Liver (tissue), 9 donors: ENCODE measurements around the gene RAB13. TPM values are rescaled to one million over a fixed set of nuclear protein-coding genes. Genes with fewer than 3 reads are reported as not detected.

Experiments
- DNase-seq: peaks from one replicate; pipeline ENCODE4 v3.0.0-alpha.2; 2017; ENCODE audit warnings: low spot score
- H3K27ac ChIP-seq, 2 donors: one replicate each; pipeline ENCODE4 v1.7.0; 2013; ENCODE audit warnings: inconsistent platforms in 2 of 2, low read length in 2 of 2, control low read depth in 1 of 2, low read depth in 1 of 2, mild to moderate bottlenecking in 1 of 2
- H3K27me3 ChIP-seq, 4 donors: one replicate each; pipeline versions ENCODE4 v1.6.1 to v1.7.0; 2013; ENCODE audit warnings: low read length in 3 of 4, inconsistent platforms in 1 of 4, mild to moderate bottlenecking in 1 of 4, moderate library complexity in 1 of 4; ENCODE audit not compliant: control insufficient read depth in 4 of 4, insufficient read depth in 4 of 4
- H3K36me3 ChIP-seq, 4 donors: one replicate each; pipeline versions ENCODE4 v1.6.1 to v1.7.0; 2013; ENCODE audit warnings: low read length in 3 of 4, mild to moderate bottlenecking in 3 of 4, low read depth in 1 of 4, moderate library complexity in 1 of 4; ENCODE audit not compliant: control insufficient read depth in 4 of 4, insufficient read depth in 3 of 4
- H3K4me1 ChIP-seq, 4 donors: one replicate each; pipeline versions ENCODE4 v1.6.1 to v1.7.0; 2013; ENCODE audit warnings: low read length in 3 of 4, mild to moderate bottlenecking in 3 of 4, moderate library complexity in 1 of 4; ENCODE audit not compliant: control insufficient read depth in 4 of 4, insufficient read depth in 4 of 4
- H3K4me3 ChIP-seq, 3 donors: one replicate each; pipeline versions ENCODE4 v1.6.1 to v1.7.0; 2013; ENCODE audit warnings: low read length in 3 of 3, control low read depth in 1 of 3, low read depth in 1 of 3, mild to moderate bottlenecking in 1 of 3
- H3K9ac ChIP-seq, 2 donors: one replicate each; pipeline ENCODE4 v1.7.0; 2013; ENCODE audit warnings: low read length in 2 of 2, mild to moderate bottlenecking in 2 of 2, moderate library complexity in 2 of 2, control low read depth in 1 of 2, low read depth in 1 of 2
- H3K9me3 ChIP-seq, 4 donors: one replicate each; pipeline versions ENCODE4 v1.6.1 to v1.7.0; 2013; ENCODE audit warnings: low read length in 3 of 4; ENCODE audit not compliant: control insufficient read depth in 4 of 4
- EGR1 ChIP-seq, 2 donors: IDR thresholded peaks; 2 replicates each; pipeline ENCODE4 v1.6.1; 2016 to 2018; ENCODE audit warnings: antibody characterized with exemption in 2 of 2, low read depth in 2 of 2
- FOXA1 ChIP-seq: IDR thresholded peaks from 2 replicates; pipeline ENCODE4 v1.6.1; 2016; ENCODE audit warnings: antibody characterized with exemption
- FOXA2 ChIP-seq: IDR thresholded peaks from 2 replicates; pipeline ENCODE4 v1.6.1; 2016; ENCODE audit warnings: antibody characterized with exemption
- GABPA ChIP-seq, 2 donors: IDR thresholded peaks in 1 of 2; conservative IDR thresholded peaks in 1 of 2; 2 replicates each; pipeline ENCODE4 v1.6.1; 2016; ENCODE audit warnings: antibody characterized with exemption in 2 of 2, mild to moderate bottlenecking in 1 of 2, moderate library complexity in 1 of 2
- HNF4A ChIP-seq, 2 donors: conservative IDR thresholded peaks; 2 replicates each; pipeline ENCODE4 v1.6.1; 2016; ENCODE audit warnings: antibody characterized with exemption in 2 of 2, mild to moderate bottlenecking in 2 of 2
- HNF4G ChIP-seq: IDR thresholded peaks from 2 replicates; pipeline ENCODE4 v1.6.1; 2016; ENCODE audit warnings: antibody characterized with exemption
- NR2F2 ChIP-seq: IDR thresholded peaks from 2 replicates; pipeline ENCODE4 v1.6.1; 2016; ENCODE audit warnings: antibody characterized with exemption
- RXRA ChIP-seq, 2 donors: IDR thresholded peaks; 2 replicates each; pipeline ENCODE4 v1.6.1; 2017 to 2018; ENCODE audit warnings: antibody characterized with exemption in 2 of 2, mild to moderate bottlenecking in 1 of 2
- SP1 ChIP-seq: IDR thresholded peaks from 2 replicates; pipeline ENCODE4 v1.6.1; 2018; ENCODE audit warnings: antibody characterized with exemption, mild to moderate bottlenecking
- TAF1 ChIP-seq: conservative IDR thresholded peaks from 2 replicates; pipeline ENCODE4 v1.6.1; 2016; ENCODE audit warnings: antibody characterized with exemption, mild to moderate bottlenecking
- YY1 ChIP-seq: IDR thresholded peaks from 2 replicates; pipeline ENCODE4 v1.6.1; 2016; ENCODE audit warnings: antibody characterized with exemption, mild to moderate bottlenecking
- WGBS: extraction: QIAGEN DNeasy Blood & Tissue Kit; methylation state at CpG from one replicate; pipeline ENCODE4 v1.1.7; 2013; 5-methylcytosine and 5-hydroxymethylcytosine counted together
- polyA plus RNA-seq, 2 donors: library from polyadenylated mRNA; stranded (reverse) in 1 of 2; unstranded in 1 of 2; fragments of 200-250 nt in 1 of 2; fragments of >200 nt in 1 of 2; fragmentation: Nextera tagmentation in 1 of 2; extraction: Ambion mirVana in 1 of 2; gene quantifications; one replicate each; pipeline versions ENCODE4 v1.2.1 to v1.2.3, GENCODE V29; 2013 to 2015
- total RNA-seq, 2 donors: library from RNA; depleted of rRNA; stranded (reverse); fragments of >200 nt; gene quantifications; one replicate each; pipeline ENCODE4 v1.2.3, GENCODE V29; 2014
- TF ChIP-seq, protein P1 (sequence below): IDR thresholded peaks from 2 replicates; pipeline ENCODE4 v1.6.1; 2016; ENCODE audit warnings: antibody characterized with exemption
- TF ChIP-seq, protein P2 (sequence below): IDR thresholded peaks from 2 replicates; pipeline ENCODE4 v1.6.1; 2016; ENCODE audit warnings: antibody characterized with exemption
- TF ChIP-seq, protein P3 (sequence below): fragments of 150-350 bp; IDR thresholded peaks from 2 replicates; pipeline ENCODE4 v1.5.1; 2017; ENCODE audit warnings: improper control_type of control experiment, low read depth, low read length; ENCODE audit not compliant: missing input control
- TF ChIP-seq, protein P4 (sequence below): IDR thresholded peaks from 2 replicates; pipeline ENCODE4 v1.6.1; 2016; ENCODE audit warnings: antibody characterized with exemption
- TF ChIP-seq, protein P5 (sequence below): IDR thresholded peaks from 2 replicates; pipeline ENCODE4 v1.6.1; 2016; ENCODE audit warnings: antibody characterized with exemption, mild to moderate bottlenecking
- donor health status: healthy.
- donor health status: healthy.
- donor health status: healthy.
- donor health status: healthy.
- donor health status: healthy.

The RAB13 gene
- total and polyA plus RNA-seq, 4 donors, result 18.0 to 72.9 (median 32.5) TPM

DNA sequence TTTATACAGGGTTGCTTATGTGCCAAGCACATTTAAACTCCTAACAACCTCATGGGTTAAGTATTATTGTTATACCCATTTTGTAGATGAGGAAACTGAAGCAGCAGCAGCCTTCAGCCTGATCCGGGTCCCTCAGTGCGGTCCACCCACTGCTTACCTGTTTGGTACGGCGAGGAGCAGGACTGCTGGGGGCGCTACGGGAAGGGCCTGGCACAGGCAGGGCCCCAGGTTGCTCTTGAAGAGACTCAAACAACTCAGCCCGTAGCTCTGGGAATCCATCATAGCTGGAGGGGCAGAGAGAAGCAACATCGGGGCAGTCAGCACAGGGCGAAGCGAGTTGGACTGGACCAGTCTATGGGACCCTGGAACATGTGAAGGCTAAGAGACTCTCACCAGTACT, 48.8 kb downstream of the RAB13 start:
- Histone ChIP-seq H3K4me3 (no peak overlapping the region), H3K9ac (no peak overlapping the region), H3K36me3 (peaks cover 9 to 83% (median 49%) of the 10 kb centered on the region in 4 donors), H3K9me3 (no peaks in the 10 kb centered on the region), H3K27me3 (no peaks in the 10 kb centered on the region), H3K27ac (no peak overlapping the region), H3K4me1 (no peaks in the 10 kb centered on the region)
- DNase-seq, result no peak
- TF ChIP-seq TAF1, result no peak
- TF ChIP-seq, protein P1, sequence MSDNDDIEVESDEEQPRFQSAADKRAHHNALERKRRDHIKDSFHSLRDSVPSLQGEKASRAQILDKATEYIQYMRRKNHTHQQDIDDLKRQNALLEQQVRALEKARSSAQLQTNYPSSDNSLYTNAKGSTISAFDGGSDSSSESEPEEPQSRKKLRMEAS, result no peak
- no peak for TF ChIP-seq FOXA1
- no peak for TF ChIP-seq GABPA (IDR thresholded peaks at IDR 0.05 in 1 of 2, conservative IDR thresholded peaks at IDR 0.05 in 1 of 2)
- TF ChIP-seq RXRA (IDR thresholded peaks at IDR 0.05), result no peak
- TF ChIP-seq, protein P2, sequence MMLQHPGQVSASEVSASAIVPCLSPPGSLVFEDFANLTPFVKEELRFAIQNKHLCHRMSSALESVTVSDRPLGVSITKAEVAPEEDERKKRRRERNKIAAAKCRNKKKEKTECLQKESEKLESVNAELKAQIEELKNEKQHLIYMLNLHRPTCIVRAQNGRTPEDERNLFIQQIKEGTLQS, result no peak
- TF ChIP-seq, protein P3, sequence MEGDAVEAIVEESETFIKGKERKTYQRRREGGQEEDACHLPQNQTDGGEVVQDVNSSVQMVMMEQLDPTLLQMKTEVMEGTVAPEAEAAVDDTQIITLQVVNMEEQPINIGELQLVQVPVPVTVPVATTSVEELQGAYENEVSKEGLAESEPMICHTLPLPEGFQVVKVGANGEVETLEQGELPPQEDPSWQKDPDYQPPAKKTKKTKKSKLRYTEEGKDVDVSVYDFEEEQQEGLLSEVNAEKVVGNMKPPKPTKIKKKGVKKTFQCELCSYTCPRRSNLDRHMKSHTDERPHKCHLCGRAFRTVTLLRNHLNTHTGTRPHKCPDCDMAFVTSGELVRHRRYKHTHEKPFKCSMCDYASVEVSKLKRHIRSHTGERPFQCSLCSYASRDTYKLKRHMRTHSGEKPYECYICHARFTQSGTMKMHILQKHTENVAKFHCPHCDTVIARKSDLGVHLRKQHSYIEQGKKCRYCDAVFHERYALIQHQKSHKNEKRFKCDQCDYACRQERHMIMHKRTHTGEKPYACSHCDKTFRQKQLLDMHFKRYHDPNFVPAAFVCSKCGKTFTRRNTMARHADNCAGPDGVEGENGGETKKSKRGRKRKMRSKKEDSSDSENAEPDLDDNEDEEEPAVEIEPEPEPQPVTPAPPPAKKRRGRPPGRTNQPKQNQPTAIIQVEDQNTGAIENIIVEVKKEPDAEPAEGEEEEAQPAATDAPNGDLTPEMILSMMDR, result no peak
- no peak for TF ChIP-seq SP1
- no peak for TF ChIP-seq NR2F2
- TF ChIP-seq FOXA2, result no peak
- no peak for TF ChIP-seq HNF4A (conservative IDR thresholded peaks at IDR 0.05)
- TF ChIP-seq EGR1 (IDR thresholded peaks at IDR 0.05; ENCODE audit: low read depth in 2 of 2), result no peak
- TF ChIP-seq YY1, result no peak
- WGBS, result 98% methylated on average over 10 of the region's 10 CpGs

DNA sequence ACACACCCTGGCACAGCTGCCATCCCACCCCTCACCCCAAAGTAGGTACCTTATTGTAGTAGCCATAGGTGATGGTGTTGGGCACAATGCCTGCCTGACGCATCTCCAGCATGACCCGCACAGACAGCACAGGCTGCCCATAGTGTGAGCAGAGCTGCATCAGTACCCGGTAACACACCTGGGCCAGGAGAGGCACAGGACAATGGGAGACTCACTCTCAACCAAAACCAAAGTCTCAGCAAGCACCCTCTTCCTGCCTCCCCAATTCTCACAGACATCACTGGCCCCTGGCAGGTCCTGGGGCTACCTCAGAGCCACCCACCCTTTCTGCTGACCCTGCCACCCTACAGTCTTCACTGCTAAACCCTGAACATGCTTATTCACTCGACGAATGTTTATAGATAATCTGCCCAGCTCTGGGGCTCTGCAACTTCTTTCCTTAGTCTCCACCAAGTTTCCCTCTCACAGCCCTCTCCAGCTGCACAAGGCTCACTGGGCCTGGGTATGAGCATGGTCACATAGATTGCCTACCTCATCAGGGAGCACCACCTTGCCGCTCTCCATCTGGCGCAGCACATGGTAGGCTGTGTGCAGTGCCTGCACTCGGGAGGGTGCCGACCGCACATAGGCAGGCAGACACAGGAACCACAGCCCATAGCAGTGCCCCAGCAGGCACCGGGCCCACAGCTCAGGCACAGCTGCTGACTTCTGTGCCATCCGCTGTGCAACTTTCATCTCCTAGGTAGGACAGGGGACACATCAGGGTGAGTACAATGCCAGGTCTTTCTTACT, 49.9 kb downstream of the RAB13 start:
- 96% methylated on average over 12 of the region's 12 CpGs for WGBS
- Histone ChIP-seq H3K36me3 (peaks cover 9 to 84% (median 50%) of the 10 kb centered on the region in 4 donors), H3K9ac (no peak overlapping the region), H3K27me3 (no peaks in the 10 kb centered on the region), H3K4me3 (no peak overlapping the region), H3K4me1 (no peaks in the 10 kb centered on the region), H3K27ac (no peak overlapping the region), H3K9me3 (no peaks in the 10 kb centered on the region)
- DNase-seq, result no peak
- TF ChIP-seq, protein P1, result no peak
- no peak for TF ChIP-seq SP1
- no peak for TF ChIP-seq EGR1 (IDR thresholded peaks at IDR 0.05; ENCODE audit: low read depth in 2 of 2)
- TF ChIP-seq RXRA (IDR thresholded peaks at IDR 0.05), result no peak
- TF ChIP-seq, protein P4, sequence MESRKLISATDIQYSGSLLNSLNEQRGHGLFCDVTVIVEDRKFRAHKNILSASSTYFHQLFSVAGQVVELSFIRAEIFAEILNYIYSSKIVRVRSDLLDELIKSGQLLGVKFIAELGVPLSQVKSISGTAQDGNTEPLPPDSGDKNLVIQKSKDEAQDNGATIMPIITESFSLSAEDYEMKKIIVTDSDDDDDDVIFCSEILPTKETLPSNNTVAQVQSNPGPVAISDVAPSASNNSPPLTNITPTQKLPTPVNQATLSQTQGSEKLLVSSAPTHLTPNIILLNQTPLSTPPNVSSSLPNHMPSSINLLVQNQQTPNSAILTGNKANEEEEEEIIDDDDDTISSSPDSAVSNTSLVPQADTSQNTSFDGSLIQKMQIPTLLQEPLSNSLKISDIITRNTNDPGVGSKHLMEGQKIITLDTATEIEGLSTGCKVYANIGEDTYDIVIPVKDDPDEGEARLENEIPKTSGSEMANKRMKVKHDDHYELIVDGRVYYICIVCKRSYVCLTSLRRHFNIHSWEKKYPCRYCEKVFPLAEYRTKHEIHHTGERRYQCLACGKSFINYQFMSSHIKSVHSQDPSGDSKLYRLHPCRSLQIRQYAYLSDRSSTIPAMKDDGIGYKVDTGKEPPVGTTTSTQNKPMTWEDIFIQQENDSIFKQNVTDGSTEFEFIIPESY, result no peak
- TF ChIP-seq, protein P5, sequence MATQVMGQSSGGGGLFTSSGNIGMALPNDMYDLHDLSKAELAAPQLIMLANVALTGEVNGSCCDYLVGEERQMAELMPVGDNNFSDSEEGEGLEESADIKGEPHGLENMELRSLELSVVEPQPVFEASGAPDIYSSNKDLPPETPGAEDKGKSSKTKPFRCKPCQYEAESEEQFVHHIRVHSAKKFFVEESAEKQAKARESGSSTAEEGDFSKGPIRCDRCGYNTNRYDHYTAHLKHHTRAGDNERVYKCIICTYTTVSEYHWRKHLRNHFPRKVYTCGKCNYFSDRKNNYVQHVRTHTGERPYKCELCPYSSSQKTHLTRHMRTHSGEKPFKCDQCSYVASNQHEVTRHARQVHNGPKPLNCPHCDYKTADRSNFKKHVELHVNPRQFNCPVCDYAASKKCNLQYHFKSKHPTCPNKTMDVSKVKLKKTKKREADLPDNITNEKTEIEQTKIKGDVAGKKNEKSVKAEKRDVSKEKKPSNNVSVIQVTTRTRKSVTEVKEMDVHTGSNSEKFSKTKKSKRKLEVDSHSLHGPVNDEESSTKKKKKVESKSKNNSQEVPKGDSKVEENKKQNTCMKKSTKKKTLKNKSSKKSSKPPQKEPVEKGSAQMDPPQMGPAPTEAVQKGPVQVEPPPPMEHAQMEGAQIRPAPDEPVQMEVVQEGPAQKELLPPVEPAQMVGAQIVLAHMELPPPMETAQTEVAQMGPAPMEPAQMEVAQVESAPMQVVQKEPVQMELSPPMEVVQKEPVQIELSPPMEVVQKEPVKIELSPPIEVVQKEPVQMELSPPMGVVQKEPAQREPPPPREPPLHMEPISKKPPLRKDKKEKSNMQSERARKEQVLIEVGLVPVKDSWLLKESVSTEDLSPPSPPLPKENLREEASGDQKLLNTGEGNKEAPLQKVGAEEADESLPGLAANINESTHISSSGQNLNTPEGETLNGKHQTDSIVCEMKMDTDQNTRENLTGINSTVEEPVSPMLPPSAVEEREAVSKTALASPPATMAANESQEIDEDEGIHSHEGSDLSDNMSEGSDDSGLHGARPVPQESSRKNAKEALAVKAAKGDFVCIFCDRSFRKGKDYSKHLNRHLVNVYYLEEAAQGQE, result no peak
- no peak for TF ChIP-seq YY1
- no peak for TF ChIP-seq NR2F2
- no peak for TF ChIP-seq FOXA1
- TF ChIP-seq GABPA (IDR thresholded peaks at IDR 0.05 in 1 of 2, conservative IDR thresholded peaks at IDR 0.05 in 1 of 2), result no peak
- no peak for TF ChIP-seq HNF4G
